ENCODE measurements around the gene RHOJ. TPM values are rescaled to one million over a fixed set of nuclear protein-coding genes. Genes with fewer than 3 reads are reported as not detected.

Gene RHOJ
- total RNA-seq, 2 donors from 2014 or later: not detected

DNA sequence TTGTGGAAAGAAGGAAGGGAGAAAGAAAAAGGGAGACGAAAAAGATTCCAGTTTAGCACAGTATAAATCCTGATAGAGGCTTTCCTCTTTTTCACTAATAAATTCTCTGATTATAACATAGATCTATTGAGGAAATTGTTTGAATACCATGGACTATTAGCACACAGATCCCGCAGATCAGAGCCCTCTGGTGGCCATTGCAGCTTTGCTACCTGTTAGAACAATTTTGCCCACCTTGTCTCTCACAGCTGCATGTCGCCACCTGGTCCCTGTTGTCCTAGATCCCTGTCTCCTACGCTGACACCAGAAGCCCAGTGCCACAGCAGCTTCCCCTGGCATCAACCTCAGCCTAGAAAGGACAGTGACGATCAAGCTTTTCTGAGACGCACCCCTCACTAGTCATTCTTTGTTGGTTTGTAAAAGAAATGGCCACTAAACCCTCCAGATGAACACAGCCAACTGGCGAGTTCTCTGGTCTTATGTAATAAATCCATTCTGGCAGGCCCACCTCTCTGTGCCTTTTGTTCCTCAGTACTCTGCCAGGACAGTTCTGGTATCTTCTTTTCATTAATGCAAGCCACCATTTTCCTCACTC lies 104.6 kb downstream of the RHOJ start:
- Histone ChIP-seq H3K4me1 (ENCODE audit: control insufficient read depth, insufficient read depth, low read length) (peaks cover under 1% of the 10 kb centered on the region), H3K4me3 (ENCODE audit: low read length) (no peak overlapping the region), H3K9ac (ENCODE audit: extremely low read depth, low read length, poor library complexity, severe bottlenecking) (no peak overlapping the region), H3K27ac (ENCODE audit: low read depth, low read length) (no peak overlapping the region), H3K36me3 (ENCODE audit: control insufficient read depth, insufficient read depth, low read length) (no peaks in the 10 kb centered on the region), H3K9me3 (ENCODE audit: control insufficient read depth, low read length) (no peaks in the 10 kb centered on the region), H3K27me3 (ENCODE audit: control insufficient read depth, insufficient read depth, low read length, poor library complexity, severe bottlenecking) (no peaks in the 10 kb centered on the region)
- no peaks in the 10 kb centered on the region for H3K27me3 Mint-ChIP-seq (ENCODE audit: insufficient read depth)
- H3K4me1 Mint-ChIP-seq: peaks cover 2% of the 10 kb centered on the region
- 72 to 85% methylated on average over 5 to 6 of the region's 7 CpGs for WGBS, 2 experiments (ENCODE audit: insufficient coverage in 1 of 2, insufficient read length in 1 of 2)
- peak; percentile 98 for TF ChIP-seq CTCF (conservative IDR thresholded peaks at IDR 0.05)
- H3K9me3 Mint-ChIP-seq: no peaks in the 10 kb centered on the region
- no peak overlapping the region for H3K4me3 Mint-ChIP-seq
- H3K36me3 Mint-ChIP-seq (ENCODE audit: low read depth): no peaks in the 10 kb centered on the region
- H3K27ac Mint-ChIP-seq: peak overlapping the region; percentile 3
- DNase-seq: peak; percentile 90

DNA sequence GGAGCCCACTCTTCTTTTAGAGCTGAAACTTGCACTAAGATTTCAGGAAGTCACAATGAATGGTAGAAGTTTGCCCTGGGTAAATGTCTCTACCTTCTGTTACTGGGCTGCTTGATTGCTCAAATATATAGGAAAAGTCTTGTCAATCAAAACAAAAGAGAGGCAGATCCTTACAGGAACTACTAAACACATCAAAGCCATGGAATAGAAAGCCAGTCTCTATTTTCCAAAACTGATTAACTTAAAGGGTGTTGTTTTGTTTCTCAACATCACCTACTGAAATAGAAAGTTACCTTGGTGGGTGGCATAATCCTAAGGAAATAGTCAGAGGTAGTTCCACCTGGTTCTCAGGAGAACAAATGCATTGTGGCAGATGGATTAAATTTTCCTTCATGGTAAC lies 114.6 kb downstream of the RHOJ start, which contains the start of gene GPHB5:
Gene GPHB5 (minus strand): TSS at position 101 of the 400 bp plus-strand sequence. CDS start 1,086 bp downstream, outside the sequence.
- no peak within 1 kb of the TSS for H3K4me3 Mint-ChIP-seq
- no peak for TF ChIP-seq CTCF (conservative IDR thresholded peaks at IDR 0.05)

DNA sequence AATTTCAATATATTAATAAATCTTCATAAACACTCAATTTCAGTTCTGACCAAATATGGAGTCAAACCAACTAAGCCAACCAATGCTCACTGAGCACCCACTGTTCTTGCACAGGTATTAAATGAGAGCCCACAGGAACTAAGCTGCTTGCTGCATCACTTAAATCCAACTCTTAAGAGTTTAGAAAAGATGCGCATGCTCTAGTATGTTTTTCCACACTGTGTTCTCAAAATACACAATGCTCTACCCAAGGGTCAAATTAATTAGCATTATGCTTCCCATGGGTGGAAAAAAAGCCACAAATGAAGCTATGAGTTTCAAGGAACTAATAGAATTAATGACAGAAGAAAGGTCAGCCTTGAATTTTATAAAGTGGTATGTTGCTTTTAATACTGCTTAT lies 118.2 kb downstream of the RHOJ start:
- H3K36me3 ChIP-seq (ENCODE audit: control insufficient read depth, insufficient read depth, low read length): no peaks in the 10 kb centered on the region
- H3K9me3 ChIP-seq (ENCODE audit: control insufficient read depth, low read length): no peaks in the 10 kb centered on the region
- Mint-ChIP-seq H3K36me3 (ENCODE audit: low read depth) (no peaks in the 10 kb centered on the region), H3K27ac (no peak overlapping the region), H3K4me1 (peaks cover 12% of the 10 kb centered on the region), H3K4me3 (no peak overlapping the region), H3K27me3 (ENCODE audit: insufficient read depth) (no peaks in the 10 kb centered on the region), H3K9me3 (no peaks in the 10 kb centered on the region)
- H3K27ac ChIP-seq (ENCODE audit: low read depth, low read length): no peak overlapping the region
- no peak overlapping the region for H3K4me3 ChIP-seq (ENCODE audit: low read length)
- DNase-seq: no peak
- H3K9ac ChIP-seq (ENCODE audit: extremely low read depth, low read length, poor library complexity, severe bottlenecking): no peak overlapping the region
- 95 to 100% methylated on average over 1 of the region's 1 CpG for WGBS, 2 experiments (ENCODE audit: insufficient coverage in 1 of 2, insufficient read length in 1 of 2)
- no peaks in the 10 kb centered on the region for H3K4me1 ChIP-seq (ENCODE audit: control insufficient read depth, insufficient read depth, low read length)
- no peaks in the 10 kb centered on the region for H3K27me3 ChIP-seq (ENCODE audit: control insufficient read depth, insufficient read depth, low read length, poor library complexity, severe bottlenecking)
- no peak for TF ChIP-seq CTCF (conservative IDR thresholded peaks at IDR 0.05)

More for the DNA sequence above, 114.6 kb downstream of the RHOJ start, which contains the start of gene GPHB5:
- H3K4me1 Mint-ChIP-seq: peaks cover 12% of the 10 kb centered on the region
- Histone ChIP-seq H3K9me3 (ENCODE audit: control insufficient read depth, low read length) (no peaks in the 10 kb centered on the region), H3K4me1 (ENCODE audit: control insufficient read depth, insufficient read depth, low read length) (peaks cover 4% of the 10 kb centered on the region), H3K27me3 (ENCODE audit: control insufficient read depth, insufficient read depth, low read length, poor library complexity, severe bottlenecking) (no peaks in the 10 kb centered on the region), H3K36me3 (ENCODE audit: control insufficient read depth, insufficient read depth, low read length) (no peaks in the 10 kb centered on the region), H3K9ac (ENCODE audit: extremely low read depth, low read length, poor library complexity, severe bottlenecking) (no peak within 1 kb of the TSS), H3K27ac (ENCODE audit: low read depth, low read length) (no peak within 1 kb of the TSS), H3K4me3 (ENCODE audit: low read length) (no peak within 1 kb of the TSS)
- H3K36me3 Mint-ChIP-seq (ENCODE audit: low read depth): no peaks in the 10 kb centered on the region
- H3K27me3 Mint-ChIP-seq (ENCODE audit: insufficient read depth): no peaks in the 10 kb centered on the region
- H3K9me3 Mint-ChIP-seq: no peaks in the 10 kb centered on the region
- no peak for DNase-seq
- H3K27ac Mint-ChIP-seq: no peak within 1 kb of the TSS
